Measurements from ENCODE around the gene FYB1.

Gene FYB1

GRCh38 chr5:39158127-39158593, 61.2 kb downstream of the FYB1 start:
- DNase-seq: no peak

GRCh38 chr5:39157701-39158100, 61.7 kb downstream of the FYB1 start:
- no peak for DNase-seq

GRCh38 chr5:39156082-39156481, 63.3 kb downstream of the FYB1 start:
- DNase-seq: no peak

- DNase-seq: no peak
Observed at GRCh38 chr5:39151745-39152144, 67.6 kb downstream of the FYB1 start.

- DNase-seq: no peak
Observed at GRCh38 chr5:39149966-39150365, 69.4 kb downstream of the FYB1 start.

- DNase-seq: no peak
Observed at GRCh38 chr5:39148983-39149534, 70.3 kb downstream of the FYB1 start.

- no peak for DNase-seq
Observed at GRCh38 chr5:39146831-39147540, 72.4 kb downstream of the FYB1 start.

GRCh38 chr5:39143151-39143860, 76.1 kb downstream of the FYB1 start:
- no peak for DNase-seq

GRCh38 chr5:39140558-39141168, 78.7 kb downstream of the FYB1 start:
- DNase-seq: no peak

- no peak for DNase-seq
Observed at GRCh38 chr5:39138892-39139291, 80.5 kb downstream of the FYB1 start.

- DNase-seq: no peak
Observed at GRCh38 chr5:39137819-39138451, 81.4 kb downstream of the FYB1 start.

- DNase-seq: no peak
Observed at GRCh38 chr5:39137391-39137790, 82.0 kb downstream of the FYB1 start.

- no peak for DNase-seq
Observed at GRCh38 chr5:39132792-39133191, 86.6 kb downstream of the FYB1 start.

GRCh38 chr5:39132128-39132447, 87.3 kb downstream of the FYB1 start:
- DNase-seq: no peak

GRCh38 chr5:39131210-39132127, 87.9 kb downstream of the FYB1 start:
- DNase-seq: no peak

- DNase-seq: no peak
Observed at GRCh38 chr5:39130716-39131115, 88.6 kb downstream of the FYB1 start.

GRCh38 chr5:39121922-39122321, 97.4 kb downstream of the FYB1 start:
- DNase-seq: no peak

GRCh38 chr5:39121315-39121714, 98.0 kb downstream of the FYB1 start:
- DNase-seq: no peak

- DNase-seq: no peak
Observed at GRCh38 chr5:39120052-39120420, 99.3 kb downstream of the FYB1 start.

- no peak for DNase-seq
Observed at GRCh38 chr5:39119404-39120051, 99.8 kb downstream of the FYB1 start.

GRCh38 chr5:39118638-39119037, 100.7 kb downstream of the FYB1 start:
- no peak for DNase-seq

- no peak for DNase-seq
Observed at GRCh38 chr5:39117401-39117800, 102.0 kb downstream of the FYB1 start.
